Erythroblast (primary cell): Measurements from ENCODE around the gene REX1BD.
"Not testable (repeated sequence)": the region's sequence is repeated elsewhere in the genome, so short reads cannot be mapped to it uniquely, and the experiment has no call there.

ENCODE experiments used
- DNase-seq, 2 experiments: peaks; one replicate each; lab custom pipeline; 2025; lab: John Stamatoyannopoulos, UW
- GATA1 ChIP-seq: IDR thresholded peaks from 2 replicates; pipeline ENCODE4 v1.6.1; 2011; ENCODE audit warnings: low read depth, mild to moderate bottlenecking, control low read depth, low read length, moderate library complexity
- POLR2A ChIP-seq: IDR thresholded peaks from 2 replicates; pipeline ENCODE4 v1.6.1; 2011; ENCODE audit warnings: mild to moderate bottlenecking, low read length

Gene REX1BD

DNA sequence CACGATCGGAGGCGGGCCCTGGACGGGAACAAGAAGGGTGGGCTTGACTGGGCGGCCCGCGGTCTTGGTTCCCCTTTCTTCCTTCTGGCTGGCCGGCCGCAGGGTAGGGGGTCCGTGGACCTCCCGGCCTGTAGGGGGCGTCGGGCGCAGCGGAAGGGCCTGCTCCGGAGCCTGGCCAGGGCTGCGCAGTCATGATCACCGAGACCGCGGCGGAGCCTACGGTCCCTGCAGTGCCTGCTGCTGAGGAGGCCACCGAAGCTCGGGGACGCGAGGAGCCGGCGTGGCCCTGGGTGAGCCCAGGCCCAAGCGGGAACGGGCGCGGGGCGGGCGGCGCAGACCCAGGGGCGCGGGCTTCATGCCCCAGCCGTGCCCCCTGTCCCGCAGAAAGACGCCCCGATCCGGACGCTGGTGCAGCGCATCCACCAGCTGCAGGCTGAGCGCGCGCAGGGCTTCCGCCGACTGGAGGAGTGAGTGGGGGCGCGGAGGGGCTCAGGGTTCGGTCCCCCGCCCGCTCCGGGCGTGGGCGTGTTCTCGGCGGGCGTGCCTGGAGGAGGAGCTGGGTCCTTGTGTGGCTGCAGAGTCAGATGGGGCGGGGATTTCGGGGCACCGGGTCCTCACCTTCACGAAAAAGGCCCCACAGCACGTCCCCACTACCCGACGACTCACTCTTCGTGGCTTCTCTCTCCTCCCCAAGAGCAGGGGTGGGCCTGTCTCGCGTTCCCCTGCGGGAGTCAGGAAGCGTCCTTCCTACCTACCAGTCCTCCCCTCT is at the start of gene REX1BD:
REX1BD (plus strand) TSS at position 188 of the 769 bp plus-strand sequence; CDS start at position 192, 4 bp downstream.
- DNase-seq = peak; percentile 91 to 94
- TF ChIP-seq POLR2A (peak; percentile 68), GATA1 (no peak)

DNA sequence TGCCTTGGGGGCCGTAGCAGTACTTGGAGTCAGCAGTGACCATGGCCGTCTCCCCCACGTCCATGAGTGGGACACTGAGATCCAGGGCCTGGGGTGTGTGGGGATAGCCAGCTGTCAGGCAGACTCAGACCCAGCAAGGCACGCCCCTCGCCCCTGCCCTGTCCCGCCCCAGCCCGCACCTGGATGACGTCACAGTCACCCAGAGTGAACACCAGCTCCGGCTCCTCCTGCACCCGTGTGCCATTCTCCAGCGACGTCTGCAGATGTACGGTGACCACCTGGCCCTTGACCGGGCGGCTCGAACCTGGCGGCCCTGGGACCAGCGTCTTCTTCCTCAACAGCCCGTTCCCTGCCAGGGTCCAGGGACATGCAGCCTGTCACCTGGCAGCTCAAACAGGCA is 49.2 kb upstream of the REX1BD start:
- no peak for TF ChIP-seq GATA1
- TF ChIP-seq POLR2A = no peak
- no peak for DNase-seq

- DNase-seq = not testable (repeated sequence)
Observed at GRCh38 chr19:18540200-18540599, 48.4 kb upstream of the REX1BD start.

GRCh38 chr19:18541258-18541991 is 47.2 kb upstream of the REX1BD start:
- peak in 1 of 2 experiments; percentile 30 for DNase-seq

DNA sequence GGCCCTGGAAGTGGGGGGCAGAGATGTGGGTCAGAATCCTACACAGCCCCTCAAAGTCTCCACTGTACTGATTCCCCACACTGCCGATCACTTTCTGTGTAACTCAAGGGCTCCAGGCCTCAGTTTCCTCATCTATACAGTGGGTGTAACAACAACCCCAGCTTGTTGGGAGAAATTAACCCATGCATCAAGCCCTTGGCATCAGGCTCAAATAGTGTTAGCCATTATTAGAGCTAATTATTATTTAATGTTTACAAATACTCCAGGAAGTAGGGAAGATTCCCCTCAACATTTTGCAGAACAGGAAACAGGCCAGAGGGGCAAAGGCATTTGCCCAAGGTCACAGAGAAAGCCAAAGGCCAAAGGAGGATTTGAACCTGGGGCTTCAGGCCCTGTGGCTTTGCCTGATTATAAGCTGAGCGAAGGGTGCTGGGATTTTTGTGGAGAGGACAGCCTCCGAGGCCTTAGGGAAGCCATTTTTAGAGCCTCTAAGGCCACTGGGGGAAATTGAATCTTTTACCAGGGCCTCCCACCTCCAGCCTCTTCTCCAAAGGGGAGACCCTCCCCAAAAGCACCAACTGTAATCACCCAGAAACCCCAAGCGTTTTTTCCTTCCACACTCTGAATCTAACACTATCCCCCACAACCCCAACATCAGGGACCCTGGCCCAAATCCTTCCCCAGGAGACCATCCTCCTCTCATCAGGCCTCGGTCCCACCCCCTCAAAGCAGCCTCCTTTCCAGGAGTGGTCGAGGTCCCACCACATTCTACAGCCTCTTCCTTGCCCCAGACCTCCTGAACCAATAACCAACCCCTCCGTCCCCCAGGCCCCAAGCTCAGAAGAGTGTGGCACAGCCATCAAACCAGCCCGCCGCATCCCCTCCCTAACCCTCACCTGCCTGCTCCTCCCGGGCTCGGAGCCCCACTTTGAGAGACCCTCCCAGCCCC is 46.3 kb upstream of the REX1BD start:
- DNase-seq = peak in 1 of 2 experiments; percentile 53
- TF ChIP-seq GATA1 = no peak
- TF ChIP-seq POLR2A = no peak

More at GRCh38 chr19:18541258-18541991, 47.2 kb upstream of the REX1BD start:
- TF ChIP-seq POLR2A = no peak
- TF ChIP-seq GATA1 = no peak

GRCh38 chr19:18542941-18543813 is 45.4 kb upstream of the REX1BD start, which contains the start of gene FKBP8:
Gene FKBP8, minus strand, starts transcription at chr19:18543573. Its CDS starts 1,603 bp downstream, at chr19:18541970.
- DNase-seq = peak; percentile 95 to 98
- TF ChIP-seq POLR2A (no peak), GATA1 (no peak)

- peak; percentile 99 to 100 for DNase-seq
- TF ChIP-seq GATA1 (peak; percentile 95), POLR2A (peak; percentile 86)
Observed at GRCh38 chr19:18543814-18544475, 44.7 kb upstream of the REX1BD start.

GRCh38 chr19:18551631-18552030 is 37.0 kb upstream of the REX1BD start:
- TF ChIP-seq GATA1 = no peak
- no peak for TF ChIP-seq POLR2A

GRCh38 chr19:18557411-18558201 is 31.0 kb upstream of the REX1BD start, which contains the start of gene KXD1:
Gene KXD1, plus strand, starts transcription at chr19:18557870. Its CDS starts 4,187 bp downstream, at chr19:18562057.
- peak; percentile 90 for TF ChIP-seq POLR2A
- TF ChIP-seq GATA1 = no peak
- peak; percentile 99 to 100 for DNase-seq

More at GRCh38 chr19:18551631-18552030, 37.0 kb upstream of the REX1BD start:
- DNase-seq = no peak

DNA sequence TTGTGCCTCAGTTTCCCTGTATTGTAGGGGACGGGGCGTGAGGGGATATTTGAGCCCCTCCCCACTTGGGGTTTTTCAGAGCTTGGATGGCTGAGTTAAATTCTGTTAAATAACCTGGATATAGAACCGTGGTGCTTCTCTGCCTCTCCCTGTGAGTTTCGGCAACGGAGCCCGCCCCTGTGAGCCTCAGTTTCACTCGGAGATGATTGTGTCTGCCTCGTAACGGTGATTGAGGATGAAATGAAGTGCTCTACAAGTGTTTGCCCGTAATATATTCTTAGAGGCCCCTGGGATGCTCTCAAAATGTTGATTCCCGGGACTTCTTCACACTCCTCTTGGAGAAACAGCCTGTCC is 30.4 kb upstream of the REX1BD start:
- DNase-seq = peak in 1 of 2 experiments; percentile 61
- TF ChIP-seq POLR2A (no peak), GATA1 (no peak)

GRCh38 chr19:18558604-18559003 is 30.0 kb upstream of the REX1BD start:
- DNase-seq = no peak
- no peak for TF ChIP-seq POLR2A
- no peak for TF ChIP-seq GATA1
